Ectodermal cell (in vitro differentiated cells): ENCODE results near the gene TSPAN17.

Experiments
- H3K27ac ChIP-seq: 2 replicates; pipeline ENCODE4 v1.7.0; 2013; ENCODE audit warnings: mild to moderate bottlenecking, low read depth, low read length; ENCODE audit not compliant: insufficient read depth, poor library complexity, severe bottlenecking
- H3K27me3 ChIP-seq: 2 replicates; pipeline ENCODE4 v1.7.0; 2013; ENCODE audit warnings: mild to moderate bottlenecking, low read length; ENCODE audit not compliant: insufficient read depth, control insufficient read depth, poor library complexity, severe bottlenecking
- H3K36me3 ChIP-seq: one replicate; pipeline ENCODE4 v1.7.0; 2013; ENCODE audit warnings: low read length; ENCODE audit not compliant: control insufficient read depth, insufficient read depth
- H3K4me1 ChIP-seq: one replicate; pipeline ENCODE4 v1.7.0; 2013; ENCODE audit warnings: low read length; ENCODE audit not compliant: control insufficient read depth, insufficient read depth
- H3K4me3 ChIP-seq: 2 replicates; pipeline ENCODE4 v1.7.0; 2013; ENCODE audit warnings: low read depth, low read length, control low read depth; ENCODE audit not compliant: insufficient read depth
- H3K9me3 ChIP-seq: 2 replicates; pipeline ENCODE4 v1.7.0; 2013; ENCODE audit warnings: mild to moderate bottlenecking, low read length, moderate library complexity; ENCODE audit not compliant: control insufficient read depth
- WGBS, 2 experiments: methylation state at CpG; one replicate each; pipeline ENCODE4 v1.1.7; 2013; ENCODE audit warnings: missing lambda C conversion rate in 2 of 2; 5-methylcytosine and 5-hydroxymethylcytosine counted together

Gene TSPAN17

DNA sequence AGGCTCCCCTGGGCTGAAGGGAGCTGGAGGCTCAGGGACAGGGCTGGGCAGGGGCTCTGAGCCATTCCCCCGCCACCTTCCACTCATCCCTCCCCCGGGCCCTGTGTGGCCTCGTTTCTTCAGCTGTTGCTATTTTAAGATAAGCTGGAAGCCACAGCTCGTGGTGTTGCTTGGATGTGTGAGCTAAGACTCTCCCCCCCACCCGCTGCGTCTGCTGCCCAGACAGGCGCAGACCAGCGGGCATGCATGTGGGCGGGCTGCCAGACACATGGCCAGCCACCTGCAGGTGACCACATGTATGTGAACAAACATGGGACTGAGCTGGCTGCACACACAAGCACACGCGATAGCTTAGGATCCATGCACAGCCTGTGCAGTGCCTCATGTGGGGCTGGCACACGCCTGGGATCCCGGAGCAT lies 25.6 kb upstream of the TSPAN17 start:
- H3K9me3 ChIP-seq, result no peaks in the 10 kb centered on the region
- H3K4me3 ChIP-seq, result no peak overlapping the region
- H3K27me3 ChIP-seq, result peaks cover 71% of the 10 kb centered on the region
- peaks cover 17% of the 10 kb centered on the region for H3K4me1 ChIP-seq
- no peak overlapping the region for H3K27ac ChIP-seq
- H3K36me3 ChIP-seq, result no peaks in the 10 kb centered on the region
- 90% methylated on average over 13 of the region's 13 CpGs for WGBS, 2 experiments

DNA sequence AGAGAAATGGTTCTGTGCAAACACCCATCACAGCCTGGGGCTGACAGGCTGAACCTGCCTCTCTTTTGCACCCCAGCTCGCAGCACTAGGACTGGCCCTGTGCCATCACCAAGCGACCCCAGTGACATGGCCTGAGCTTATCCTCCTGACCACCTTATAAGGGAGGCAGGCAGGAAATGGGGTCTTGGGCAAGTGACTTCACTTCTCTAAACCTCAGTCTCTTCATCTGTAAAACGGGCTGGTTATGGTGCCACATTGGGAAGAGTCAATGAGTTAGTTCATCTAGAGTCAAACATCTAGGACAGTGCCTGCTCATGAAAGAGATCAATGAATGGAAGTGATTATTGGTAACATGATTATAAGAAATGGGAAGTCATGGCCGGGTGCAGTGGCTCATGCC lies 23.1 kb upstream of the TSPAN17 start:
- Histone ChIP-seq H3K4me3 (no peak overlapping the region), H3K4me1 (peaks cover 17% of the 10 kb centered on the region), H3K9me3 (no peaks in the 10 kb centered on the region), H3K27me3 (peaks cover 72% of the 10 kb centered on the region), H3K27ac (no peak overlapping the region), H3K36me3 (no peaks in the 10 kb centered on the region)
- WGBS, 2 experiments, result 88 to 92% methylated on average over 4 of the region's 4 CpGs

DNA sequence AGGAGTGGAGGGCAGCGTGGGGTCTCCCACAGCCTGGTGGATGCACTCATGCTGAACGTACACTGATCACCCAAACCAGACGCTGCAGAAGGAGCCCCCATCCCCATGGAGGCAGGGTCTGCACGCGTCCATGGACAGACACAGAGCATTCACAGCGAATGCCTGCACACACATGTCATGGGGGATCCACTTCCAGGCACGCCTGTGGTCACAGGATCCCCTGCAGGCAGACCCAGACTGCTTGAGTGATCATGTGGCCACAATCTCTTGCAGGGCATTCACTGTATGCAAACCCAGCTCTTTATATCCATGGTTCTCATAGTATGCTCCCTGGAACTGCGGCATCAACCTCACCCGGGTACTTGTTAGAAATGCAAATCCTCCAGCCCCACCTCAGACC lies 22.3 kb upstream of the TSPAN17 start:
- H3K4me1 ChIP-seq, result peaks cover 20% of the 10 kb centered on the region
- H3K27me3 ChIP-seq, result peaks cover 72% of the 10 kb centered on the region
- H3K27ac ChIP-seq, result no peak overlapping the region
- 82 to 85% methylated on average over 9 of the region's 9 CpGs for WGBS, 2 experiments
- no peak overlapping the region for H3K4me3 ChIP-seq
- no peaks in the 10 kb centered on the region for H3K9me3 ChIP-seq
- H3K36me3 ChIP-seq, result no peaks in the 10 kb centered on the region

DNA sequence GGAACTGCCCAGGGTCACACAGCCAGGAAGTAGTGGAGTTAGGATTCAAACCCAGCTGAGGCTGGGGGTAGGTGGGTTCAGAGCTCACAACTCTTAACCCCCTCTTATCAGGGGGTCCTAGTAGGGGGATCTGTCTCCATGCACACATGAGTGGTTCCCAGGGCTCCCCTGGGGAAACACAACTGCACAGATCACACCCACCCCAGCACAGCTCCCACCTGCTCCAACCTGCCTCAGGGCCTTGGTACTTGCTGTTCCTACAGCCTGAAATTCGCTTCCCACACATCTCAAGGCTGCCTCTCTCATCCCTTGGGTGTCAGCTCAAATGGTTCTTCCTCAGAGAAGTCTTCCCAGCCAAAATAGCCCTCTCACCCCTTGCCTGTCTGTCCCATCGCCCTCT lies 21.8 kb upstream of the TSPAN17 start:
- 89 to 90% methylated on average over 2 of the region's 2 CpGs for WGBS, 2 experiments
- no peaks in the 10 kb centered on the region for H3K9me3 ChIP-seq
- H3K4me1 ChIP-seq, result peaks cover 19% of the 10 kb centered on the region
- no peak overlapping the region for H3K4me3 ChIP-seq
- no peaks in the 10 kb centered on the region for H3K36me3 ChIP-seq
- H3K27me3 ChIP-seq, result peaks cover 72% of the 10 kb centered on the region
- H3K27ac ChIP-seq, result no peak overlapping the region

DNA sequence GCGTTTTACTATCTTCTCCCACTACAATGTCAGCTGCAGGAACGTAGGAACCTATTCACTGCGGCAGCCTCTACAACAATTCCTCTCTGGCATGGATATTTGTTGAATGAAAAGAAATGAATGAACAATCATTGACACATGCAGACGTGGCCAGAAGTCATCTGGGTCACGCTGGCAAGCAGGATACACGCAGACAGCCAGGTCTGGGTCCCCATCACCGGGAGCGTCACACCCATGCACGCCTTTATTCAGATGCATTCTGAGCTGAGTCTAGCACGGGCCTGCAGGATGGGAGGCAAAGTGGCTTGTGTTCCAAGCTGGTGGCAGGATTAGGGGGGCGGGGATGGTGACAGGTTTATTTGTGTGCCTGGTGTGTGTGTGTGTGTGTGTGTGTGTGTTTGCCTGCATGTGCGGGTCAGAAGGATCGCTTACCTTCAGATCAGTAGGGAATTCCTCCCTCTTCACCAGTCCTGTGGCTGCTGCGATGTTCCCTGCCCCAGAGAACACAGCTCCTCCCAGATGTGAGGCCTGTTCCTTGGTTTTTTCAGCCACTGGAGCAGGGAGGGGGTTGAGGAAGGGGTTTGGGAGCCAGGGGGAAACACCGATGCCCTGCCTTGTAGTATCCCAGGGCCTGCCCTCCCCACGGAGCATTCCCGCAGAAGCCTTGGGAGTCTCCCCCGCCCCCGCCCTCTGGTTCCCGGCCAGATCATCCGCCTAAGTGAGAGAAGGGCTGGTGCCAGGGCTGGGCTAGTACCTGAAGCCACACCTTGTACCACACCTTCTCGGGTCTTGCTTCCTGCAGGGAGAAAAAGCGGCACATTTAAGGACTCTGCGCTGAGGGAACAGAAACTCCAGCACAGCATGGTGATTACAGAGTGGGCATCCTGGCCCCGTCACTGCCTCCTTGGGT lies 21.1 kb upstream of the TSPAN17 start:
- peaks cover 23% of the 10 kb centered on the region for H3K4me1 ChIP-seq
- no peaks in the 10 kb centered on the region for H3K36me3 ChIP-seq
- no peak overlapping the region for H3K4me3 ChIP-seq
- H3K27ac ChIP-seq, result no peak overlapping the region
- 72 to 74% methylated on average over 25 of the region's 25 CpGs for WGBS, 2 experiments
- H3K27me3 ChIP-seq, result peaks cover 72% of the 10 kb centered on the region
- H3K9me3 ChIP-seq, result no peaks in the 10 kb centered on the region

DNA sequence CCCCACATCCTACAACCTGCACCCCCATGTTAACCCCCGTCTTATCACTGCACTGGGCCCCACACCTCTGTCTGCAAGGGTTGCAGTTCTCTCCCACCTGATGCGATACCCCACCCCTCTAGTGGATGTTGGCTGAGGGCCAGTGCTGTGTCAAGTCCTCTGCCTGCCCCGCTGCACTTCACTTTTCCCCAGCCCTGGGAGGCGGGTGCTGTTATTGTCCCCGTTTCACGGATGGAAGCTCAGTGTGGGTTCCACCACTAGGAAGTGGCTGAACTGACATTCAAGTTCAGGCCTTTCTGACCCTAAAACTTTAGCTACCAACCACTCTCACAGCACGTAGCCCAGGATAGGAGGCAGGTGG lies 20.4 kb upstream of the TSPAN17 start:
- H3K27ac ChIP-seq, result no peak overlapping the region
- H3K27me3 ChIP-seq, result peaks cover 72% of the 10 kb centered on the region
- no peaks in the 10 kb centered on the region for H3K9me3 ChIP-seq
- H3K4me1 ChIP-seq, result peaks cover 23% of the 10 kb centered on the region
- 81 to 90% methylated on average over 6 of the region's 7 CpGs for WGBS, 2 experiments
- no peak overlapping the region for H3K4me3 ChIP-seq
- H3K36me3 ChIP-seq, result no peaks in the 10 kb centered on the region

DNA sequence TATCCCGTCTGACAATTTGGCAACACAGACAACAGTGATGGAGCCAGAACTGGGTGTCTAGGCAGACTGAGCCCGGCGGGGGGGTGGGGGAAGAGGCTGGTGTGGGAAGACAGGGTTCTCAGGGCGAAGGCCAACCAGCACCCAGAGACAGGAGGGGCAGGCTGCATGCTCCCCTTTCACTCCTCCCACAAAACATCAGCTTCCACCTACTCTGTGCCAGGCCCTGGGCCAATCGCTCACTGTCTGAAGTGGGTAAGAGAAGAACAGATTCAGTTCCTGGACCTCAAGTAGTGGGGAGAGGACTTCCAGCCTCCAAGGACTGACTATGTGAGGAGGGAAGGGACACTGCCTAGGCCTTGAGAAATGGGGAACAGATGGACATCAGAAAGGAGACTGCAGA lies 19.7 kb upstream of the TSPAN17 start:
- Histone ChIP-seq H3K36me3 (no peaks in the 10 kb centered on the region), H3K27ac (no peak overlapping the region), H3K9me3 (no peaks in the 10 kb centered on the region), H3K4me1 (peaks cover 23% of the 10 kb centered on the region), H3K4me3 (no peak overlapping the region), H3K27me3 (peaks cover 69% of the 10 kb centered on the region)
- WGBS, 2 experiments, result 82 to 89% methylated on average over 4 to 5 of the region's 5 CpGs

DNA sequence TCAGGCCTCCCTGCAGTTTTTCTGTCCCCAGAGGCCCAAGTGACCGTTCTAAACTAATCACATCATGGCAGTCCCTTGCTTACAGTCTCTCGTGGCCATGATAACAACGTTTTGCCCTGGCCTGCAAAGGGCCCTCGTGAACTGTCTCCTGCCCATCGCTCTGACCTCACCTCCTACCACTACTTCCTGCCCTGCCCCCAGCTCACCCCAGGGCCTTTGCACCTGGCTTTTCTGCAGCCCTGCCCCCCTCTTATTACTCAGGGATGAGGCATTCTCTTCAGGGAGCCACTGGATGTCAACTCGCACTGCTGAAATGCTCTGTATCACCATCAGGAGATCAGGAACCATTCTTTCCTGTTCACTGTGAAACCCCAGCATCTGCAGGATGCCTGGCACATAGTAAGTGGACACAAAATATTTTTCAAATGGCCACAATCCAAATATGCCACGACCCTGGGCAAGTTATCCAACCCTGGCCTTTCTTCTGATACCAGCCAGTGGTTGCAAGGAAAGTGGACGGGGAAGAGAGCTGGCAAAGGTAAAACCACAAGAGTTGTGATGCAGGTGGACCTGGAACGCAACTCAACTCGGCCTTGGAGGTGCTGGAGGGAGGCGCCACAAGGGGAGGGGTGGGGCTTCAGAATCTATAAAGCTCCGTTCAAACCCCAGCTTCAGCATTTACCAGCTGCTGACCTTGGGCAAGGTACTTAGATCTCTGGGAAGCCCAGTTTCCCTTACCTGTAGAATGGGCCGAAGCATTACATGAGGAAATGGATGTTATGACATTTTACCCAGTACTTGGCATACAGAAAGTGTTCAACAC lies 18.7 kb upstream of the TSPAN17 start:
- peaks cover 23% of the 10 kb centered on the region for H3K4me1 ChIP-seq
- H3K4me3 ChIP-seq, result no peak overlapping the region
- H3K9me3 ChIP-seq, result no peaks in the 10 kb centered on the region
- no peaks in the 10 kb centered on the region for H3K36me3 ChIP-seq
- WGBS, 2 experiments, result 58 to 63% methylated on average over 13 of the region's 13 CpGs
- H3K27me3 ChIP-seq, result peaks cover 69% of the 10 kb centered on the region
- H3K27ac ChIP-seq, result no peak overlapping the region

DNA sequence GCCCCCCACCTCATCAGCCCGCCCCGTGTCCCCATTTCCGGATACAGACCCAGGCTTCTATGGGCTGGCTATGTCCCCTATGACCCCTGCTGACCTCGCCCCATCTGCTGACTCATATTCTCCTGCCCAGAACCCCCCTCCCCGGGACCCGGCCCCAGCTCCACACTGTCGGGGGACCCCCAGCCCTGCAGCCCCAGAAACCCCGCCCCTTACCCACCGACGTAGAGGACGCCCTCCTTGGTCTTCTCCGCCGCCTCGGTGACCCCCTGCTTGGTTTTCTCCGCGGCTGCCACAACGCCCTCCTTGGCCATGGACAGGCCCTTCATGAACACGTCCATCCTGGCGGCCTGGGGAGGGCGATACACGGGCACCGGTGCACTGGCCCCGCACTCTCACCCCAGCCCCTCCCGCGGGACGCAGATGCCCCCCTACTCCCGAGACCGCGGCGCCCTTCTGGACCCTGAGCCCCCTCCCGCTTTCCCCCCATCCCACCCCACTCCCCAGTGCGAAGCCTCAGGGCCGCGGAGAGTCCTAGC lies 17.9 kb upstream of the TSPAN17 start:
- Histone ChIP-seq H3K27ac (no peak overlapping the region), H3K9me3 (no peaks in the 10 kb centered on the region), H3K27me3 (peaks cover 73% of the 10 kb centered on the region), H3K36me3 (no peaks in the 10 kb centered on the region), H3K4me3 (peak overlapping the region; percentile 44), H3K4me1 (peaks cover 28% of the 10 kb centered on the region)
- WGBS, 2 experiments, result 5% methylated on average over 34 of the region's 34 CpGs
